Smooth muscle cell of the brain vasculature (primary cell): ENCODE measurements around the gene CELF2.
"Not testable (repeated sequence)": the region's sequence is repeated elsewhere in the genome, so short reads cannot be mapped to it uniquely, and the experiment has no call there.

ENCODE experiments used
- DNase-seq: peaks from one replicate; pipeline ENCODE4 v3.0.0-alpha.2; 2012; ENCODE audit warnings: low read depth, low spot score

Gene CELF2

DNA sequence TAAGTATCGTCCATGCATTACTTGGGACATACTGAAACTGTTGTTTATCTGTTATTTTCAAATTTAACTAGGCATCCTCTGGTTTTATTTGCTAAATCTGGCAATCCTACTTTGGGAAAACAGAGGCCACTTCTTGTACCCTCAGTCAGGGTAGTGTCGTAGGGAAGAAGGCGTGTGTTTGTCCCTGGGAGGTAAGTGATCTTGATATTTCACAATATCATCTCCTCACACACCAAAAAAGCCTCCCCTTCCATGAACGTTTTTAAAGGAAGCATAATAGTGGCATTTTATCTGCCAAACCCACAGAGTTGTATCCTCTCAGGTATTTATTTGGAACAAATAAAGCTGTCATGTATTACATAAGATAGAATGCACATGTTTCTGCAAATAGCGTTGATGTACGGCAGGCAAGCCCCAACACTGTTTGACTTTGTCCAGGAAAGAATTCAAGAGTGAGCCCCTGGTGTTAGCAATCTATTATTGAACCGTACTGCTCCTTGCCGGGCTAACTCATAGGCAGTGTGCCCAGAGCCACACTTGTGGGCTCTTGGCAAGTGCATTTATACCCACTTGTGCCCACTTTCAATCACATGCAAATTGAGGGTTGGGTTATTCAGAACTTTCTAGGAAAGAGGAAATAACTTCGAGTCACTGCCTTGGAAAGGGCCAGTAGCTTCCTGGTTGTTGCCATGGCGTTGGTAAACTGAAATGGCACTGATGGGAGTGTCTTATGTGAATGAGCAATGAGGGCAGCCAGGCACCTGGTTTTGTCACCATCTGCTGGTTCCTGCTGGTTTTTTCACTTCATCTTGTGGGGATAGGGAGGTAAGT lies 327.8 kb downstream of the CELF2 start:
- DNase-seq: no peak

DNA sequence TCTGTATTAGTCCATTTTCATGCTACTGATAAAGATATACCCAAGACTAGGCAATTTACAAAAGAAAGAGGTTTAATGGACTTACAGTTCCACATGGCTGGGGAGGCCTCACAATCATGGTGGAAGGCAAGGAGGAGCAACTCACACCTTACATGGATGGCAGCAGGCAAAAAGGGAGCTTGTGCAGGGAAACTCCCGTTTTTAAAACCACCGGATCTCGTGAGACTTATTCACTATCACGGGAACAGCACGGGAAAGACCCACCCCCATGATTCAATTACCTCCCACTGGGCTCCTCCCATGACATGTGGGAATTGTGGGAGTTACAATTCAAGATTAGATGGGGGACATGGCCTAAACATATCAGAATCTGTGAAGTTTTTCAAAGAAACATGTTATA lies 329.9 kb downstream of the CELF2 start:
- not testable (repeated sequence) for DNase-seq

DNA sequence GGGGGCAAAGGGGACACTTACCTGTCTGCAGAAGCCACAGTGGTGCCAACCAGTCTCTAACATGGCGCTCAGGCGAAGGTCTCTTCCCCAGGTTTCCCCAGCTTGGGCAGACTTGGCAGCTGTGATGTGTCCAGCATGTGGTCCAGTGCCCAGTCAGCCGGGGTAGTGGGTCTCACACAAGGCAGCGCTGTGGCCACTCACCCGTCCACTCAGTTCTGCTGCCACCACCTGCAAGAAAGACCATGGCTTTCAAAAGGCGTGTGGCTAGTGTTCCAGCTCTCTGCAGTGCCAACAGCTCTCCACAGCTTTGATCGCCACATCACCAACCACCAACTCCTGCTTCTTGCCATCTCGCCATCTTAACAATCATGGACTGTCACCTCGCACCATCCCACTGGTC lies 334.1 kb downstream of the CELF2 start:
- no peak for DNase-seq

DNA sequence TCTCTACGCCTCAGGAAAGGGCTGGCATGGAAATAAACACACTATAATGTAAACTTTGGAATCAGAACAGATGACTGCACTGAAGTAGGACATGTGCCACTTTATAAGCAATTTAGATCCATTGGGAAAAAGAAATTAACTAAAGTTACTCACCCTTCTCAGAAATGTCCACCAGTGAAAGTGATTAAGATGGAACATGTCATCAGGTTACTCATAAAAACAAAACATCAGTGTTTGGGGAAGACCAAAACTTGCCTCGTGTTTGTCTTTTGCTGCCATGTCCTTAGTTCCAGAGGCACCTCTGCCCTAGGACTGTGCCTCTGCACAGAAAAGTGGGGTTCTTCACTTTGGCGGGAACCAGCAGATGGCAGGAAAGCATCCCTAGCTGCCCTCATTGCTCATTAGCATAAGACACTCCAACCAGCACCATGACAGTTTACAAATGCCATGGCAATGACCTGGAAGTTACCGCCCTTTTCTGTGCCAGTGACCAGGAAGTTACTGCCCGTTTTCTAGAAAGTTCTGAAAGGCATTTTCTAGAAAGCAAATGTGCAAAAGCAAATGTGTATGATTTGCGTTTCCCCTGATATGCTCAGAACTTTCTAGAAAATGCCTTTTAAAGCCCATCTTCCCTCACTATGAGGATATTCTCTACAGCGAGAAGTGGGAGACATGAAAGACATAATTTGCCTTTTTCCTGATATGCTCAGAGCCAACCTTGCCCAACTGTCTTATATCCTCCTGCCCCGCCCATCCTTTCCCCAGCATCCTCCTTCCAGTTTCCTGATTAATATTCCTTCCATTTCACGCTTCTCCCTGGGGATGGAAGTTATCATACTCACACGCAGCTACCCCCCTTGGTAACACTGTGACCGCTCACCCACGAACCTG lies 335.6 kb downstream of the CELF2 start:
- DNase-seq: no peak

- no peak for DNase-seq
Observed at GRCh38 chr10:11354823-11355222, 337.2 kb downstream of the CELF2 start.

GRCh38 chr10:11355592-11355991 lies 337.9 kb downstream of the CELF2 start:
- no peak for DNase-seq

DNA sequence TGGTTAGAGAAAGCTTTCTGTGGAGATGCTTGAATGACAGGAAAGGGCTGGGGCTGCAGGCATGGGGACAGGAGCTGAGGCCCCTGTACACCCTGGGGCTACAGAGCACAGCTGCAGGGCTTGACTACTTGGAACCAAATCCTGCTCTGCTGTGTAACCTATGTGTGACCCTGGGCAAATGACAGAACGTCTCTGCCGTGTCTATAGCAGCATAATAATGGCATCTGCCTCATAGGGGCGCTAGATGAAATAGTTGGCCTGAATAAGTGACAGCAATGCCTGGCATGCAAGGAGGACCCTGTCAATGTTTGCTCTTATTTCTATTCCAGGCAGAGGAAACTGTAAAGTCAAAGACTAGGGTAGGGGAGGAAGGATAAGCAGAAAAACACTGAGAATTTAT lies 339.8 kb downstream of the CELF2 start:
- no peak for DNase-seq

- DNase-seq: no peak
Observed at GRCh38 chr10:11358011-11358410, 340.3 kb downstream of the CELF2 start.

GRCh38 chr10:11358923-11359575 lies 341.4 kb downstream of the CELF2 start:
- DNase-seq: no peak

DNA sequence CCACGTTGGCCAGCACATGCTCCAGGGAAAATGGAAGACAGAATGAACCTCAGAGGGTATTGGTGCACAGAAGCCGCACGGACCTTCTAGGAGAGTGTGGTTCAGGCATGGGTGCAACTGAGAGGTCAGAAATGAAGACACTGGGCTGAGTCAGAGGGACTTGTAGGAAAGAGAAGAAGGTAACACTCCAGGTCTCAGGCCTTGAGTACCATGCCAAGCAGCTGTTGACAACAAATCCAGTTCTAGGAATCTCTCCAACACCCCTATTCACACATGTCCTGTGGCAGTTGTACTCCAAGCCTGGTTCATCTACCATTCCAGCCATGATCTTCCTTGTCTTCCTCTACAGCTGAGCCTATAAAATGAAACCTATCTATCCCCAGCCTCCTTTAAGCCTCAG lies 342.2 kb downstream of the CELF2 start:
- no peak for DNase-seq

DNA sequence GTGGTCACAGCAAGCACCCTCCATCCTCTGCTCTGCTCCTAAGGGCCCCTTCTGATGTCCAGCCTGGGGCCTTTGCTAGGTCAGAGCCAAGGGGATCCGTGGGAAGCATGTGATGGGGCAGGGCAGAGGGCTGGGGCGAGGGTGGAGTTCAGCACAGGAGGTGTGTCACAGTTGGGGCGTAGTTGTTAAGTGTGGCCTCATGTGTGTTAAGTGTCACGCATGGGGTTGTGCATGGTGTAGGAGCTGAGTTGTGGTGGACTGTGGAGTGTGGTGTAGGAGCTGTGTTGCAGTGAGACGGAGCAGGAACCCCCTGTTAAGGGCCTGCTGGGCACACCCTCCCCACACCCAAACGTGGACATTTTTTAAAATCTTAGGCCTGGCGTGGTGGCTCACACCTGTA lies 345.8 kb downstream of the CELF2 start:
- no peak for DNase-seq

- DNase-seq: no peak
Observed at GRCh38 chr10:11364241-11364640, 346.6 kb downstream of the CELF2 start.

DNA sequence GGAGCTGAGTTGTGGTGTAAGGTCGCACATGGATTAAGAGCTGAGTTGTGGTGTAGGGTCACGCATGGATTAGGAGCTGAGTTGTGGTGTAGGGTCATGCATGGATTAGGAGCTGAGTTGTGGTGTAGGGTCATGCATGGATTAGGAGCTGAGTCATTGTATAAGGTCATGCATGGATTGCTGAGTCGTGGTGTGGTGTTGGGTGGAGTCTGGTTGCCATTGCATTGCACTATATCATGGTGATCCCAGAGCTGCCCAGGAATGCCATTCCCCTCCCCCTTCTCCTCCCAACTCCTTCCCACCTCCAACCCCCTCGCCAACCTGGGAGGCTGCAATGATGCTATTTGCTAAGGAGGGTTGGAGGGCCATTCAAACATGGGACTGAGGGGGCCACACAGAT lies 349.2 kb downstream of the CELF2 start:
- not testable (repeated sequence) for DNase-seq

DNA sequence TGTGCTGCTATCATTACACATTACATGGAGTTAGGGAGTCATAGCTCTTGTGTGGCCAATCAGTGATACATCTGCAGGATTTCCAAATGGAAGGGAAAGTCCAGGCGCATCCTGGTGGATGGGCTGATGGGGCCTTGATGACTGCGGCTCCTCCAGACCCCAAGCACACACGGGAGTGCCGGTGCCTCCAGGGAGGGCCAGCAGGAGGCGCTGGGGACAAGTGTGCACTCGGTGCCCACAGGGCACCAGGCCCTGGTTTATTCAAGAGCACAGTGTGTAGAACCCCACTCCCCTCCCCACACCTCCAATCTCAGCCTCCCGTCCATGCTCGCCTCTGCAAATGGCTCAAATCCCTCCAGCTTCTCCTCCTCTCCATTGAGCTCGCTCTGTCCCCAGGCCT lies 349.8 kb downstream of the CELF2 start:
- no peak for DNase-seq

GRCh38 chr10:11373717-11374171 lies 356.1 kb downstream of the CELF2 start:
- DNase-seq: no peak

DNA sequence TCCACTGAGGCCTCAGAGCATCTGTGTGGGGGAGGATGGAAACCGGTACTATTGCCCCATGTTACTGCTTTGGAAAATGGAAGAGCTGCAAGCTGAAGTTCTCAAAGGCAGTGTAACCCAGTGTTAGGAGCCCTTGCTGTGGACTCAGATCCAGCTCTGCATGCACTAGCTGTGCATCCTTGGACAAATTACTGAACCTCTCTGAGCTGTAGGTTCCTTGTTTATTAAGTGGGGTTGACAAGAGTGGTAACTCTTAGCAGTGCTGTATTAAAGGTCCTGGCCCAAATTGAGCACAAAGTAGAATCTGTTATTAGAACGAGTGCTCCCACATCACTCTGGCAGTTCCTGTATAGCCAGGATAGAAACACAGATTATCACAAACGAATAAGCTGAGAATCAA lies 359.6 kb downstream of the CELF2 start:
- no peak for DNase-seq

GRCh38 chr10:11378835-11379234 lies 361.2 kb downstream of the CELF2 start:
- DNase-seq: no peak

DNA sequence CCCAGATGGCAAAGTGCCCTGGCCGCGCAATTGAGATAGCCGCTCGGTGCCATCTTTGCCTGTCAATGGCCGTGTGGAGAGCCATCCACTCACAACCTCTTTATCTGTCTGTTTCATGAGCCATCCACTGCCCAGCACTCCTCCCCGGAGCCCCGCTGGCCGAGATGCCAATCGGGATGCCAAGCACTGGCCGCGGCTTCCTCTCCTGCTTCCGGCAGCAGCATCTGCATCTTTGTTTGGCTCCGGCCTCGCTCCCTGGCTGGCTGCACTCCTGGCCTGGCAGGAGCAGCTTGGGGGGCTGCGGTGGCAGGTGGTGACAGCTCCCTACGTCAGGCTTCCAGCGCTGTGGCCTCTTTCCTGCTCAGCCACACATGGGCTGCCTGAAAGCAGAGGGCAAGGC lies 362.1 kb downstream of the CELF2 start:
- no peak for DNase-seq

DNA sequence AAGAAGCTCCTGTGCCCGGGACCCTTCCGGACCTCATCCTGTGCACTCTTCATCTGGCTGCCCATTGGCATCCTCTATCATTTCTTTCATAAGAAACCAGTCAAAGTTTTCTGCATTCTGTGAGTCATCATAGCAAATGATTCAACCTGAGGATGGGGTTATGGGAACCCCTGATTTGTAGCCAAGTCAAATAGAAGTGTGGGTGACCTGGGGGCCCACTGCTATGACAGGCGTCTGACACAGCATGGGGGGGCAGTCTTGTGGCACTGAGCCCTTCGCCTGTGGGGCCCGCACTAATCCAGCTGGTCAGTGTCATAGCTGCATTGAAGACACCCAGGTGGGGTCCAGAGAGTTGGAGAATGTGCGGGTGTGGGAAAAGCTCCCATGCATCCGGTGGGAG lies 363.4 kb downstream of the CELF2 start:
- no peak for DNase-seq

GRCh38 chr10:11381511-11381910 lies 363.8 kb downstream of the CELF2 start:
- no peak for DNase-seq

DNA sequence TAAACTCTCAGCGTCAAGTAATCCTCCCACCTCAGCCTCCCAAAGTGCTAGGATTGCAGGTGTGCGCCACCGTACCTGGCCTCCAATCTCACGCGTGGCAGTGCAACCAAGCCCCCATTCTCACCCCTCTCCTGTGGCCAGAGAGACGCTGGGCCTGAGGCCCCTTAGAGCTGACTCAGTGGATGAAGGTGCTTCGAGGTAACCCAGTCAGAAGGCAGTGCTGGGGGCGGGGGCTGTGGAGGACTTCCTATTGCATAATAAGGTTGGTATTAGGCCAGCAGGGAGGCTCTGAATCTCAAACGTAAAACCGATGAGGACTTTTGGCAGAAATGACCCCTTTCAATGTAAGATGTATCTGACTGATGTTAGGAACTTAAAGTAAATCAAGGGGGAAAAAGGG lies 364.5 kb downstream of the CELF2 start:
- no peak for DNase-seq

GRCh38 chr10:11386044-11386443 lies 368.4 kb downstream of the CELF2 start:
- no peak for DNase-seq
